Adrenal gland (tissue), 12 donors: ENCODE results near the gene PTPN3. TPM values are rescaled to one million over a fixed set of nuclear protein-coding genes. Genes with fewer than 3 reads are reported as not detected.

Experiments
- DNase-seq, 7 donors: peaks; one replicate each; pipeline ENCODE4 v3.0.0-alpha.2; 2019 to 2020
- H3K27ac ChIP-seq, 5 donors: fragments of 200-600 bp; sonication (generic) in 4 of 5; 1 replicate in 3 of 5; 2 replicates in 2 of 5; pipeline versions ENCODE4 v1.5.1 to v1.8.0; 2016 to 2020; ENCODE audit warnings: mild to moderate bottlenecking in 1 of 5
- H3K27me3 ChIP-seq: fragments of 200-600 bp; 2 replicates; pipeline ENCODE4 v1.8.0; 2021
- H3K36me3 ChIP-seq, 2 donors: fragments of 200-600 bp; replicated peaks in 1 of 2; 1 replicate in 1 of 2; 2 replicates in 1 of 2; pipeline versions ENCODE4 v1.5.1 to v1.8.0; 2018 to 2022
- H3K4me1 ChIP-seq, 2 donors: fragments of 200-600 bp; replicated peaks in 1 of 2; 1 replicate in 1 of 2; 2 replicates in 1 of 2; pipeline versions ENCODE4 v1.5.1 to v1.8.0; 2018 to 2021
- H3K4me3 ChIP-seq, 4 donors: fragments of 200-600 bp; sonication (generic) in 3 of 4; one replicate each; pipeline ENCODE4 v1.5.1; 2016 to 2018
- H3K9me3 ChIP-seq, 3 donors: fragments of 200-600 bp; sonication (generic) in 1 of 3; replicated peaks in 1 of 3; 1 replicate in 2 of 3; 2 replicates in 1 of 3; pipeline versions ENCODE4 v1.5.1 to v1.8.0; 2016 to 2021
- POLR2A ChIP-seq, 2 donors: fragments of 450-650 bp; IDR thresholded peaks; one replicate each; pipeline ENCODE4 v1.6.1; 2017; ENCODE audit warnings: antibody characterized with exemption in 2 of 2, mild to moderate bottlenecking in 2 of 2, moderate library complexity in 1 of 2
- WGBS, 4 donors: extraction: QIAGEN DNeasy Blood & Tissue Kit in 2 of 4; methylation state at CpG; one replicate each; pipeline versions ENCODE4 v1.1.5 to v1.1.7; 2013 to 2017; 5-methylcytosine and 5-hydroxymethylcytosine counted together
- intact Hi-C, 2 donors: fragments of 100-400 bp; cut with DNase I; formaldehyde crosslinking; loops; one replicate each; pipeline versions ENCODE4 v1.14.1 to v1.15.0; 2022 to 2023
- polyA plus RNA-seq, 3 donors: library from polyadenylated mRNA; stranded (reverse); fragments of 200-250 nt in 2 of 3; fragments of 350-450 nt in 1 of 3; fragmentation: Illumina TruSeq in 1 of 3; extraction: RNeasy Lipid Tissue Mini Kit (QIAGEN cat#74804) in 1 of 3; gene quantifications; one replicate each; pipeline ENCODE4 v1.2.3, GENCODE V29; 2013 to 2014
- total RNA-seq, 9 donors: library from RNA; depleted of rRNA in 4 of 9; stranded (reverse); fragments of >200 nt in 4 of 9; fragments of 120-200 nt in 1 of 9; fragmentation: NEBNext Ultra II Directional in 1 of 9; extraction: Animal tissue kit (Norgen Biotek cat#: 25700) in 1 of 9; gene quantifications; one replicate each; pipeline versions ENCODE4 v1.1.0 to v1.2.4, GENCODE V29; 2013 to 2023
- TF ChIP-seq, protein P1 (sequence below), 6 experiments: fragments of 450-650 bp in 4 of 6; fragments of 200-600 bp in 2 of 6; sonication (generic) in 1 of 6; IDR thresholded peaks; 1 replicate in 5 of 6; 2 replicates in 1 of 6; pipeline versions ENCODE4 v1.5.1 to v1.8.0; 2016 to 2021; ENCODE audit warnings: antibody characterized with exemption in 6 of 6, mild to moderate bottlenecking in 2 of 6, moderate library complexity in 1 of 6
- donor health status: healthy with polysubstance abuse.
- donor health status: Bipolar disorder and iron deficiency.
- donor health status: DM: yes; HTN: yes; CAD: no.
- donor health status: DM: no; HTN: no; CAD: no.
- donor health status: DM: no; HTN: no; CAD: no.
- donor health status: DM: yes; HTN: yes; CAD: no.

Gene PTPN3
- total and polyA plus RNA-seq, 12 donors: 1.6 to 6.1 (median 3.0) TPM

- intact Hi-C loops: no loop called here
- 86 to 89% (median 87%) methylated on average over 9 of the region's 9 CpGs for WGBS, 4 donors
- DNase-seq: no peak
- Histone ChIP-seq H3K27ac (no peak overlapping the region), H3K4me3 (no peak overlapping the region), H3K27me3 (no peaks in the 10 kb centered on the region), H3K9me3 (no peaks in the 10 kb centered on the region), H3K4me1 (peaks cover 7 to 8% of the 10 kb centered on the region in 2 donors), H3K36me3 (no peaks in the 10 kb centered on the region)
- TF ChIP-seq, protein P1, sequence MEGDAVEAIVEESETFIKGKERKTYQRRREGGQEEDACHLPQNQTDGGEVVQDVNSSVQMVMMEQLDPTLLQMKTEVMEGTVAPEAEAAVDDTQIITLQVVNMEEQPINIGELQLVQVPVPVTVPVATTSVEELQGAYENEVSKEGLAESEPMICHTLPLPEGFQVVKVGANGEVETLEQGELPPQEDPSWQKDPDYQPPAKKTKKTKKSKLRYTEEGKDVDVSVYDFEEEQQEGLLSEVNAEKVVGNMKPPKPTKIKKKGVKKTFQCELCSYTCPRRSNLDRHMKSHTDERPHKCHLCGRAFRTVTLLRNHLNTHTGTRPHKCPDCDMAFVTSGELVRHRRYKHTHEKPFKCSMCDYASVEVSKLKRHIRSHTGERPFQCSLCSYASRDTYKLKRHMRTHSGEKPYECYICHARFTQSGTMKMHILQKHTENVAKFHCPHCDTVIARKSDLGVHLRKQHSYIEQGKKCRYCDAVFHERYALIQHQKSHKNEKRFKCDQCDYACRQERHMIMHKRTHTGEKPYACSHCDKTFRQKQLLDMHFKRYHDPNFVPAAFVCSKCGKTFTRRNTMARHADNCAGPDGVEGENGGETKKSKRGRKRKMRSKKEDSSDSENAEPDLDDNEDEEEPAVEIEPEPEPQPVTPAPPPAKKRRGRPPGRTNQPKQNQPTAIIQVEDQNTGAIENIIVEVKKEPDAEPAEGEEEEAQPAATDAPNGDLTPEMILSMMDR (IDR thresholded peaks at IDR 0.05): no peak
- no peak for TF ChIP-seq POLR2A (IDR thresholded peaks at IDR 0.05)
Measured at GRCh38 chr9:109426626-109427402, 71.3 kb downstream of the PTPN3 start.

DNA sequence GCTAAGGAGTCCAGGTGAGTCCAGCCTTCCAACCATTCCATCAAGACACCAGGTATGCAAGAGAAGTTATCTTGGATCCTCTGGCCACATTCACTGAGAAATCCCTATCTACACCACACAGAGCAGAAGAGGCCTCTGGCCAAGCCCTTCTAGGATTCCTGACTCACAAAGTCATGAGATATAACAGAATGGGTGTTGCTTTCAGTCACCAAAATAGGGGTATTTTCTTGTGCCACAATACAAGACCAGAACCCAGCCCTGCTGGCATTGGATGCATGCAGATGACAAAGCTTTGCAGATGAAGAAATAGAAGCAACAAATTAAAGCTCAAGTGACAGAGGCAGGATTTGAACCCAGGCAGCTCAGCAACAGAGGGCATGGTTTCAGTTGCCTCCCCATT is 73.5 kb downstream of the PTPN3 start:
- no peak overlapping the region for H3K4me3 ChIP-seq
- no peaks in the 10 kb centered on the region for H3K27me3 ChIP-seq
- no peaks in the 10 kb centered on the region for H3K36me3 ChIP-seq
- H3K27ac ChIP-seq: no peak overlapping the region
- no peaks in the 10 kb centered on the region for H3K9me3 ChIP-seq
- no peak for TF ChIP-seq POLR2A (IDR thresholded peaks at IDR 0.05)
- TF ChIP-seq, protein P1 (IDR thresholded peaks at IDR 0.05): no peak
- H3K4me1 ChIP-seq: peaks cover 7 to 16% of the 10 kb centered on the region in 2 donors
- DNase-seq: no peak
- intact Hi-C loops: no loop called here

- peaks cover 7 to 16% of the 10 kb centered on the region in 2 donors for H3K4me1 ChIP-seq
- H3K27ac ChIP-seq: peak overlapping the region in 1 of 5 donors; percentile 22
- H3K36me3 ChIP-seq: no peaks in the 10 kb centered on the region
- intact Hi-C loops: no loop called here
- no peaks in the 10 kb centered on the region for H3K27me3 ChIP-seq
- WGBS, 4 donors: 65 to 79% (median 74%) methylated on average over 1 of the region's 1 CpG
- H3K9me3 ChIP-seq: no peaks in the 10 kb centered on the region
- H3K4me3 ChIP-seq: no peak overlapping the region
- DNase-seq: peak in 1 of 7 donors; percentile 27
- no peak for TF ChIP-seq POLR2A (IDR thresholded peaks at IDR 0.05)
- TF ChIP-seq, protein P1 (IDR thresholded peaks at IDR 0.05): no peak
Measured at GRCh38 chr9:109423877-109424276, 74.2 kb downstream of the PTPN3 start.

- peak overlapping the region in 1 of 5 donors; percentile 8 for H3K27ac ChIP-seq
- 26 to 38% (median 31%) methylated on average over 7 of the region's 7 CpGs for WGBS, 4 donors
- H3K27me3 ChIP-seq: no peaks in the 10 kb centered on the region
Measured at GRCh38 chr9:109422641-109423040, 75.5 kb downstream of the PTPN3 start.

More at GRCh38 chr9:109422641-109423040, 75.5 kb downstream of the PTPN3 start:
- DNase-seq: no peak
- TF ChIP-seq POLR2A (IDR thresholded peaks at IDR 0.05): no peak
- Histone ChIP-seq H3K4me1 (peaks cover 9 to 17% of the 10 kb centered on the region in 2 donors), H3K36me3 (no peaks in the 10 kb centered on the region), H3K9me3 (no peaks in the 10 kb centered on the region), H3K4me3 (no peak overlapping the region)
- intact Hi-C loops: no loop called here
